ENCODE measurements around the gene CEACAM1.
"Not testable (repeated sequence)": the region's sequence is repeated elsewhere in the genome, so short reads cannot be mapped to it uniquely, and the experiment has no call there.

- not testable (repeated sequence) for TF ChIP-seq YY1 (IDR thresholded peaks at IDR 0.05; ENCODE audit: insufficient read depth, insufficient read length); SUZ12 (IDR thresholded peaks at IDR 0.05; ENCODE audit: extremely low read depth, insufficient read depth, insufficient read length)
These were observed 43.2 kb downstream of the CEACAM1 start for GRCh38 chr19:42485036-42485435.

All from NT2/D1 (cell line).